K562 (cell line): ENCODE measurements around the gene SARS2. TPM values are rescaled to one million over a fixed set of nuclear protein-coding genes. Genes with fewer than 3 reads are reported as not detected.

Experiments
- ATAC-seq: fragments of 200-7000 bp; cut with Tn5 transposase; 3 replicates; pipeline ENCODE4 v1.9.1; 2020; ENCODE audit warnings: moderate library complexity
- BruUV-seq: library from RNA; stranded (reverse); fragments of 400-500 nt; replicated peaks from 2 replicates; lab custom pipeline; 2021; lab: Mats Ljungman, UMichigan
- CTCF ChIA-PET: fragments of 300-600 bp; formaldehyde crosslinking; extraction: SDS; loops from one replicate; lab custom pipeline; 2021; ENCODE audit warnings: low intra/inter-chr PET ratio; lab: Yijun Ruan, JAX
- POLR2A ChIA-PET: fragments of 300-600, 350-650 bp; sonication (Branson Sonifier 250); formaldehyde crosslinking; extraction: SDS; loops from one replicate; lab custom pipeline; 2021; ENCODE audit warnings: antibody characterized with exemption, inconsistent platforms; lab: Yijun Ruan, JAX
- DNase-seq, 4 experiments: peaks; one replicate each; pipeline versions ENCODE4 v3.0.0 to v3.0.0-alpha.2; 2011 to 2018; ENCODE audit warnings: low spot score in 3 of 4, mixed read lengths in 3 of 4; ENCODE audit errors: extremely low read depth in 1 of 4
- FAIRE-seq: peaks from 2 replicates; lab custom pipeline; 2011; peaks lifted over from hg19 to GRCh38; lab: Jason Lieb, UNC
- H2AFZ ChIP-seq: 2 replicates; pipeline ENCODE4 v1.6.0; 2011; ENCODE audit warnings: low read depth, low read length, control low read depth, inconsistent platforms
- H3K27ac ChIP-seq: fragments of 200-600 bp; 3 replicates; pipeline ENCODE4 v1.8.0; 2011; ENCODE audit warnings: low read depth, mild to moderate bottlenecking, control low read depth, inconsistent platforms, low read length, moderate library complexity, mixed read lengths; ENCODE audit errors: extremely low read depth
- H3K27me3 ChIP-seq, 2 experiments: fragments of 300-600 bp in 1 of 2; 2 replicates in 1 of 2; 3 replicates in 1 of 2; pipeline versions ENCODE4 v1.6.0 to v1.8.0; 2011; ENCODE audit warnings: inconsistent platforms in 2 of 2, low read length in 2 of 2, mild to moderate bottlenecking in 1 of 2, mixed read lengths in 1 of 2, moderate library complexity in 1 of 2; ENCODE audit not compliant: control insufficient read depth in 2 of 2, insufficient read depth in 2 of 2
- H3K36me3 ChIP-seq: fragments of 300-600 bp; 3 replicates; pipeline ENCODE4 v1.8.0; 2011; ENCODE audit warnings: mild to moderate bottlenecking, low read length, inconsistent platforms; ENCODE audit not compliant: control insufficient read depth, insufficient read depth
- H3K4me1 ChIP-seq, 2 experiments: fragments of 200-600 bp in 1 of 2; replicated peaks in 1 of 2; 2 replicates in 1 of 2; 3 replicates in 1 of 2; pipeline versions ENCODE4 v1.5.1 to v1.8.0; 2011; ENCODE audit warnings: inconsistent platforms in 2 of 2, low read length in 2 of 2, mild to moderate bottlenecking in 1 of 2, mixed read lengths in 1 of 2, moderate library complexity in 1 of 2; ENCODE audit not compliant: control insufficient read depth in 2 of 2, insufficient read depth in 2 of 2
- H3K4me2 ChIP-seq: 2 replicates; pipeline ENCODE4 v1.6.1; 2011; ENCODE audit warnings: low read length, control low read depth, inconsistent platforms, mixed read lengths; ENCODE audit not compliant: insufficient read depth
- H3K4me3 ChIP-seq: fragments of 200-600 bp; sonication (generic), shearing (Covaris generic); 2 replicates; pipeline ENCODE4 v1.5.1; 2016; ENCODE audit warnings: control low read depth, inconsistent platforms
- H3K79me2 ChIP-seq: fragments of 200-600 bp; 3 replicates; pipeline ENCODE4 v1.8.0; 2011; ENCODE audit warnings: low read length, inconsistent platforms; ENCODE audit not compliant: control insufficient read depth, insufficient read depth
- H3K9ac ChIP-seq, 2 experiments: 2 replicates each; pipeline versions ENCODE4 v1.6.0 to v1.6.1; 2011; ENCODE audit warnings: low read depth in 2 of 2, low read length in 2 of 2, control low read depth in 1 of 2, inconsistent platforms in 1 of 2, mild to moderate bottlenecking in 1 of 2, mixed read lengths in 1 of 2; ENCODE audit not compliant: insufficient read depth in 1 of 2
- H3K9me1 ChIP-seq: one replicate; pipeline ENCODE4 v1.6.0; 2011; ENCODE audit warnings: inconsistent platforms, mild to moderate bottlenecking, low read length, moderate library complexity; ENCODE audit not compliant: control insufficient read depth, insufficient read depth
- H3K9me3 ChIP-seq: replicated peaks from 2 replicates; pipeline ENCODE4 v1.5.1; 2011; ENCODE audit warnings: low read depth, low read length, inconsistent platforms; ENCODE audit not compliant: control insufficient read depth, insufficient read depth
- H4K20me1 ChIP-seq: replicated peaks from 2 replicates; pipeline ENCODE4 v1.6.1; 2011; ENCODE audit warnings: low read length, inconsistent platforms, mixed read lengths; ENCODE audit not compliant: control insufficient read depth, insufficient read depth
- CBX5 ChIP-seq: IDR thresholded peaks from 2 replicates; pipeline ENCODE4 v1.6.1; 2014; ENCODE audit warnings: low read depth, borderline replicate concordance
- ZNF134 ChIP-seq: fragments of 250-450 bp; sonication (Bioruptor Pico); conservative IDR thresholded peaks from 2 replicates; pipeline ENCODE4 v1.4.0; 2020
- ZNF76 ChIP-seq: fragments of 250-450 bp; sonication (Bioruptor Pico); IDR thresholded peaks from 2 replicates; pipeline ENCODE4 v1.4.0; 2020; ENCODE audit warnings: mild to moderate bottlenecking, moderate library complexity, borderline replicate concordance
- WGBS: fragments of 100-300 bp; shearing (Covaris generic); methylation state at CpG from one replicate; pipeline ENCODE4 v1.1.6; 2016; ENCODE audit warnings: low coverage, mixed read lengths; ENCODE audit not compliant: insufficient coverage; ENCODE audit errors: missing lambda C conversion rate; 5-methylcytosine and 5-hydroxymethylcytosine counted together
- in situ Hi-C: fragments of 300-500 bp; cut with MboI; formaldehyde crosslinking; loops from 4 replicates; pipeline ENCODE4 v1.15.0; 2018; ENCODE audit warnings: inconsistent platforms, mixed read lengths
- intact Hi-C: fragments of 100-400 bp; cut with micrococcal nuclease; formaldehyde crosslinking; loops from 2 replicates; pipeline ENCODE4 v1.14.2; 2022
- polyA plus RNA-seq, 8 experiments: library from polyadenylated mRNA; depleted of rRNA in 4 of 8; stranded (reverse) in 5 of 8; unstranded in 3 of 8; fragments of >200 nt; fragmentation: Nextera tagmentation in 2 of 8; fragmentation: Illumina TruSeq in 1 of 8; extraction: Ambion mirVana in 2 of 8; extraction: Trizol in 1 of 8; gene quantifications; 2 replicates each; pipeline versions ENCODE4 v1.2.1 to v1.2.3, GENCODE V29; 2011 to 2014; ENCODE audit warnings: inconsistent platforms in 1 of 8, missing spikeins in 1 of 8
- total RNA-seq, 7 experiments: library from RNA; depleted of rRNA in 6 of 7; stranded (reverse); fragments of >200 nt in 6 of 7; fragmentation: Illumina TruSeq in 2 of 7; extraction: Trizol in 2 of 7; gene quantifications; 2 replicates each; pipeline versions ENCODE4 v1.2.1 to v1.2.3, GENCODE V29; 2011 to 2021; ENCODE audit warnings: low replicate concordance in 1 of 7
- TF ChIP-seq, protein P1 (sequence below): sonication (generic); formaldehyde crosslinking; IDR thresholded peaks from 2 replicates; pipeline ENCODE4 v1.8.0; 2023; ENCODE audit warnings: mild to moderate bottlenecking, missing genetic modification reagents

SARS2 gene
- total and polyA plus RNA-seq, 9 of the 15 experiments (the other 6 are each of a cell fraction or from before 2014, with no cell fraction given): 3.1 to 59.1 (median 31.7) TPM

DNA sequence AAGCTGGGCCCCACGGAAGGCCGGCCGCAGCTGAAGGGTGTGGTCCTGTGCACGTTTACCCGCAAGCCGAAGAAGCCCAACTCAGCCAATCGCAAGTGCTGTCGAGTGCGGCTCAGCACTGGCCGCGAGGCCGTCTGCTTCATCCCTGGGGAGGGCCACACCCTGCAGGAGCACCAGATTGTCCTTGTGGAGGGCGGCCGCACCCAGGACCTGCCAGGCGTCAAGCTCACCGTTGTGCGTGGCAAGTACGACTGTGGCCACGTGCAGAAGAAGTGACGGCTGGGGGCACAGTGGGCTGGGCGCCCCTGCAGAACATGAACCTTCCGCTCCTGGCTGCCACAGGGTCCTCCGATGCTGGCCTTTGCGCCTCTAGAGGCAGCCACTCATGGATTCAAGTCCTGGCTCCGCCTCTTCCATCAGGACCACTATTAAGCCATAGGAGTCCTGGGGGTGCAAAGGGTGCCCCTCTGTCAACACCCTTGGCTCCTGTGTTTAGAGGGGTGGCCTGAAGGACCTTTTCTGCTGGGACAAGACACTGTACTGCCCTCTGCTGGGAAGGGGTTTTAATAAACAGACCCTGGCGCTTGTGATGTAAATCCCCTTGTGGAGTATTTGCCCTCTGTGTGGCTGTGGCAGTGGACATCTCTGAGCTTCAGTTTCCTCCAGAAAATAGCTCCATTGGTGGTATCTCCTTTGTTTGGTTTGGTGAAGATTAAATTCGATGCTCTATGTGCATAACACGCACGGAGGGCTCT, 2.0 kb upstream of the SARS2 start (continued):
- TF ChIP-seq ZNF76 (no peak), CBX5 (peak; percentile 17; the same call in 1 of the 2 replicates)

DNA sequence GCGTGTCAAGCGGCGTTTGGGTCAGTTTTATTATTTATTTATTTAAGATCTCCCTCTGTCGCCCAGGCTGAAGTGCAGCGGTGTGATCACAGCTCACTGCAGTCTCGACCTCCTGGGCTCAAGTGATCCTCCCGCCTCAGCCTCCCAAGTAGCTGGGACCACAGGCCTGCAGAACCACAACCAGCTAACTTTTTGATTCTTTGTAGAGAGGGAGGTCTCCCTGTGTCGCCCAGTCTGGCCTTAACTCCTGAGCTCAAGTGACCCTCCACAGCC, 894 bp upstream of the SARS2 start:
- ChIA-PET POLR2A (interaction anchor here (0.9 to 1.6 kb wide), 4 partner anchors 11 to 336 kb away, joined by 3 to 5 read pairs (median 4); partner anchors contain the start of genes HNRNPL and RINL), CTCF (no interaction called here)
- peak overlapping the region; percentile 100 for H3K4me2 ChIP-seq

More for the DNA sequence above, 894 bp upstream of the SARS2 start:
- no peak overlapping the region; the same call in 1 of the 2 replicates for H2AFZ ChIP-seq
- H3K27ac ChIP-seq: peak overlapping the region; percentile 92
- peak overlapping the region; percentile 71 for H3K4me3 ChIP-seq
- TF ChIP-seq, protein P1, sequence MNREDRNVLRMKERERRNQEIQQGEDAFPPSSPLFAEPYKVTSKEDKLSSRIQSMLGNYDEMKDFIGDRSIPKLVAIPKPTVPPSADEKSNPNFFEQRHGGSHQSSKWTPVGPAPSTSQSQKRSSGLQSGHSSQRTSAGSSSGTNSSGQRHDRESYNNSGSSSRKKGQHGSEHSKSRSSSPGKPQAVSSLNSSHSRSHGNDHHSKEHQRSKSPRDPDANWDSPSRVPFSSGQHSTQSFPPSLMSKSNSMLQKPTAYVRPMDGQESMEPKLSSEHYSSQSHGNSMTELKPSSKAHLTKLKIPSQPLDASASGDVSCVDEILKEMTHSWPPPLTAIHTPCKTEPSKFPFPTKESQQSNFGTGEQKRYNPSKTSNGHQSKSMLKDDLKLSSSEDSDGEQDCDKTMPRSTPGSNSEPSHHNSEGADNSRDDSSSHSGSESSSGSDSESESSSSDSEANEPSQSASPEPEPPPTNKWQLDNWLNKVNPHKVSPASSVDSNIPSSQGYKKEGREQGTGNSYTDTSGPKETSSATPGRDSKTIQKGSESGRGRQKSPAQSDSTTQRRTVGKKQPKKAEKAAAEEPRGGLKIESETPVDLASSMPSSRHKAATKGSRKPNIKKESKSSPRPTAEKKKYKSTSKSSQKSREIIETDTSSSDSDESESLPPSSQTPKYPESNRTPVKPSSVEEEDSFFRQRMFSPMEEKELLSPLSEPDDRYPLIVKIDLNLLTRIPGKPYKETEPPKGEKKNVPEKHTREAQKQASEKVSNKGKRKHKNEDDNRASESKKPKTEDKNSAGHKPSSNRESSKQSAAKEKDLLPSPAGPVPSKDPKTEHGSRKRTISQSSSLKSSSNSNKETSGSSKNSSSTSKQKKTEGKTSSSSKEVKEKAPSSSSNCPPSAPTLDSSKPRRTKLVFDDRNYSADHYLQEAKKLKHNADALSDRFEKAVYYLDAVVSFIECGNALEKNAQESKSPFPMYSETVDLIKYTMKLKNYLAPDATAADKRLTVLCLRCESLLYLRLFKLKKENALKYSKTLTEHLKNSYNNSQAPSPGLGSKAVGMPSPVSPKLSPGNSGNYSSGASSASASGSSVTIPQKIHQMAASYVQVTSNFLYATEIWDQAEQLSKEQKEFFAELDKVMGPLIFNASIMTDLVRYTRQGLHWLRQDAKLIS (CRISPR knock-in tag): 0 out of 2 replicates have a peak, but pooled peaks have one; percentile 7
- no peak for TF ChIP-seq ZNF134 (CRISPR knock-in tag)
- peaks cover 18% of the 10 kb centered on the region for H3K9me3 ChIP-seq
- H3K4me1 ChIP-seq: peaks cover 0 to 18% of the 10 kb centered on the region in 2 experiments; a peak in 3 of 5 replicates
- peaks cover 32% of the 10 kb centered on the region for H3K36me3 ChIP-seq
- in situ Hi-C loops (no loop called here), intact Hi-C loops (loop anchor here (2.0 to 10.0 kb wide), 4 partner anchors 99 to 417 kb away; partner anchors contain the start of gene ECH1)
- FAIRE-seq (no peak), ATAC-seq (no peak), DNase-seq (no peak)
- H3K9ac ChIP-seq: peak overlapping the region; percentile 91 to 98
- H3K79me2 ChIP-seq: peaks cover 57% of the 10 kb centered on the region
- no peaks in the 10 kb centered on the region for H3K27me3 ChIP-seq
- 1% methylated on average over 7 of the region's 8 CpGs for WGBS
- no TSS peak for BruUV-seq
- H3K9me1 ChIP-seq: no peaks in the 10 kb centered on the region
- H4K20me1 ChIP-seq: no peaks in the 10 kb centered on the region; the same call in 1 of the 2 replicates
